ENCODE results near the gene A2ML1. TPM values are rescaled to one million over a fixed set of nuclear protein-coding genes. Genes with fewer than 3 reads are reported as not detected.
"Not testable (repeated sequence)": the region's sequence is repeated elsewhere in the genome, so short reads cannot be mapped to it uniquely, and the experiment has no call there.

The A2ML1 gene
- total and polyA plus RNA-seq, 7 donors, result 0.06 to 0.60 TPM; not detected in 5

DNA sequence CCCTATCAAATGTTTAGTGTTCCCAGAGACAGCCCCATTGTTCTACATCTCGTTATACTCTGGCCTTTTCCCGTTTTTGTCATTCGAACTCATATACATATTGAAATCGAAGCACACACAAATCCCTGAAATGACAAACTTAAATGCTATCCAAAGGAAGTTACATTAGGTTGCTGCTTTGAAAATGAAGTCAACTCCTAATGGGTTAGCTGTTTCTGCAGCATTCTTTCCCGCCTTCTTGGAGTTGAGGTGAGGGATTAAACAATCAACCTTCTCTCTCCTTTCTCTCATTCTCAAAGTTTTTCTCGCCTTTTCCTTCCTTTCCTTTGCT is 91.2 kb downstream of the A2ML1 start:
- peaks cover 0 to 5% (median 0%) of the 10 kb centered on the region in 4 donors for H3K36me3 ChIP-seq
- peaks cover 0 to 29% (median 23%) of the 10 kb centered on the region in 4 donors for H3K4me1 ChIP-seq
- no peaks in the 10 kb centered on the region for H3K27me3 ChIP-seq
- intact Hi-C loops (cut with DNase I), result loop anchor here (2.0 to 10.0 kb wide), 4 partner anchors 37 to 1301 kb away; partner anchors contain the start of gene GABARAPL1
- H3K9me3 ChIP-seq, result no peaks in the 10 kb centered on the region
- WGBS, 2 donors, result 23 to 37% methylated on average over 6 of the region's 6 CpGs
- peak overlapping the region; percentile 83 to 95 (median 92) for H3K27ac ChIP-seq
- H3K4me3 ChIP-seq, result peak overlapping the region; percentile 52 to 72 (median 64)
- DNase-seq, result no peak
- TF ChIP-seq POLR2A (IDR thresholded peaks at IDR 0.05), result no peak
- no peak for TF ChIP-seq EP300 (IDR thresholded peaks at IDR 0.05)
- TF ChIP-seq POLR2AphosphoS5 (IDR thresholded peaks at IDR 0.05), result no peak
- TF ChIP-seq, protein P1, sequence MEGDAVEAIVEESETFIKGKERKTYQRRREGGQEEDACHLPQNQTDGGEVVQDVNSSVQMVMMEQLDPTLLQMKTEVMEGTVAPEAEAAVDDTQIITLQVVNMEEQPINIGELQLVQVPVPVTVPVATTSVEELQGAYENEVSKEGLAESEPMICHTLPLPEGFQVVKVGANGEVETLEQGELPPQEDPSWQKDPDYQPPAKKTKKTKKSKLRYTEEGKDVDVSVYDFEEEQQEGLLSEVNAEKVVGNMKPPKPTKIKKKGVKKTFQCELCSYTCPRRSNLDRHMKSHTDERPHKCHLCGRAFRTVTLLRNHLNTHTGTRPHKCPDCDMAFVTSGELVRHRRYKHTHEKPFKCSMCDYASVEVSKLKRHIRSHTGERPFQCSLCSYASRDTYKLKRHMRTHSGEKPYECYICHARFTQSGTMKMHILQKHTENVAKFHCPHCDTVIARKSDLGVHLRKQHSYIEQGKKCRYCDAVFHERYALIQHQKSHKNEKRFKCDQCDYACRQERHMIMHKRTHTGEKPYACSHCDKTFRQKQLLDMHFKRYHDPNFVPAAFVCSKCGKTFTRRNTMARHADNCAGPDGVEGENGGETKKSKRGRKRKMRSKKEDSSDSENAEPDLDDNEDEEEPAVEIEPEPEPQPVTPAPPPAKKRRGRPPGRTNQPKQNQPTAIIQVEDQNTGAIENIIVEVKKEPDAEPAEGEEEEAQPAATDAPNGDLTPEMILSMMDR (IDR thresholded peaks at IDR 0.05), result no peak

- H3K4me1 ChIP-seq, result peaks cover 0 to 29% (median 23%) of the 10 kb centered on the region in 4 donors
- intact Hi-C loops (cut with DNase I), result loop anchor here (2.0 to 10.0 kb wide), 4 partner anchors 37 to 1301 kb away; partner anchors contain the start of gene GABARAPL1
- peak; percentile 91 for DNase-seq
- H3K4me3 ChIP-seq, result peak within 1 kb of the TSS; percentile 52 to 72 (median 64)
- peak within 1 kb of the TSS; percentile 83 to 95 (median 92) for H3K27ac ChIP-seq
- H3K27me3 ChIP-seq, H3K9me3 ChIP-seq: not testable (repeated sequence)
- peaks cover 0 to 10% (median 0%) of the 10 kb centered on the region in 4 donors for H3K36me3 ChIP-seq
- TF ChIP-seq, protein P1 (IDR thresholded peaks at IDR 0.05), result peak; percentile 29 to 52 (median 38)
- TF ChIP-seq POLR2AphosphoS5 (IDR thresholded peaks at IDR 0.05), result peak in 3 of 4 donors; percentile 28 to 58 (median 39)
- WGBS, 2 donors, result 0 to 1% methylated on average over 32 to 37 of the region's 57 CpGs
These were observed 91.8 kb downstream of the A2ML1 start, which contains the start of gene PHC1 for GRCh38 chr12:8914033-8914715. Gene PHC1, plus strand, starts transcription at chr12:8914509. Its CDS starts 3,169 bp downstream, at chr12:8917678.

- H3K4me1 ChIP-seq, result peaks cover 0 to 29% (median 23%) of the 10 kb centered on the region in 4 donors
- intact Hi-C loops (cut with DNase I), result loop anchor here (2.0 to 10.0 kb wide), 4 partner anchors 36 to 1300 kb away; partner anchors contain the start of gene GABARAPL1
- WGBS, 2 donors, result 2 to 4% methylated on average over 29 to 30 of the region's 35 CpGs
- no peaks in the 10 kb centered on the region for H3K27me3 ChIP-seq
- peak overlapping the region; percentile 52 to 72 (median 64) for H3K4me3 ChIP-seq
- peak; percentile 77 for DNase-seq
- H3K36me3 ChIP-seq, result peaks cover 0 to 18% (median 0%) of the 10 kb centered on the region in 4 donors
- no peak for TF ChIP-seq POLR2AphosphoS5 (IDR thresholded peaks at IDR 0.05)
- no peak for TF ChIP-seq EP300 (IDR thresholded peaks at IDR 0.05)
- TF ChIP-seq POLR2A (IDR thresholded peaks at IDR 0.05), result no peak
- TF ChIP-seq, protein P1 (IDR thresholded peaks at IDR 0.05), result no peak
- H3K27ac ChIP-seq, result peak overlapping the region; percentile 83 to 95 (median 92)
- no peaks in the 10 kb centered on the region for H3K9me3 ChIP-seq
These were observed 92.5 kb downstream of the A2ML1 start for GRCh38 chr12:8914716-8915526.

- no peaks in the 10 kb centered on the region for H3K27me3 ChIP-seq
- H3K27ac ChIP-seq, result no peak overlapping the region
- peaks cover 4 to 30% (median 7%) of the 10 kb centered on the region in 4 donors for H3K36me3 ChIP-seq
- intact Hi-C loops (cut with DNase I), result loop anchor here (10.0 kb wide), 2 partner anchors 149 to 1299 kb away; partner anchors contain the start of gene GABARAPL1
- no peak for DNase-seq
- no peaks in the 10 kb centered on the region for H3K9me3 ChIP-seq
- H3K4me3 ChIP-seq, result no peak overlapping the region
- no peak for TF ChIP-seq EP300 (IDR thresholded peaks at IDR 0.05)
- TF ChIP-seq POLR2AphosphoS5 (IDR thresholded peaks at IDR 0.05), result no peak
- no peak for TF ChIP-seq POLR2A (IDR thresholded peaks at IDR 0.05)
- TF ChIP-seq, protein P1 (IDR thresholded peaks at IDR 0.05), result no peak
- H3K4me1 ChIP-seq, result peaks cover 0 to 29% (median 23%) of the 10 kb centered on the region in 4 donors
These were observed 93.7 kb downstream of the A2ML1 start for GRCh38 chr12:8916154-8916553.
